ENCODE measurements around the gene KRTAP3-1. TPM values are rescaled to one million over a fixed set of nuclear protein-coding genes. Genes with fewer than 3 reads are reported as not detected.

KRTAP3-1 gene
- total and polyA plus RNA-seq, 9 of the 15 experiments (the other 6 are each of a cell fraction or from before 2014, with no cell fraction given) = not detected

GRCh38 chr17:40996829-40997228 is 12.1 kb downstream of the KRTAP3-1 start:
- no peaks in the 10 kb centered on the region for H3K9me3 ChIP-seq (replicated peaks; ENCODE audit: control insufficient read depth, insufficient read depth, low read depth, low read length)
- CTCF ChIA-PET (ENCODE audit: low intra/inter-chr PET ratio) = no interaction called here
- no TSS peak for BruUV-seq (replicated peaks)
- H4K20me1 ChIP-seq (replicated peaks; ENCODE audit: control insufficient read depth, insufficient read depth, low read length) = no peaks in the 10 kb centered on the region
- no peaks in the 10 kb centered on the region for H3K79me2 ChIP-seq (ENCODE audit: control insufficient read depth, insufficient read depth, low read length)
- H3K27ac ChIP-seq (ENCODE audit: extremely low read depth, low read depth, low read length) = no peak overlapping the region
- TF ChIP-seq CREB3 (tag; conservative IDR thresholded peaks at IDR 0.05; ENCODE audit: low read depth) (no peak), TBP (optimal IDR thresholded peaks at IDR 0.05; ENCODE audit: low read depth, low read length) (no peak), ATF3 (IDR thresholded peaks at IDR 0.05) (no peak), ATF3 (CRISPR knock-in tag; conservative IDR thresholded peaks at IDR 0.05) (no peak), ZC3H11A (IDR thresholded peaks at IDR 0.05; ENCODE audit: low read depth, low read length) (no peak), ESRRA (IDR thresholded peaks at IDR 0.05; ENCODE audit: borderline replicate concordance, low read depth) (no peak), AFF4 (CRISPR knock-in tag; IDR thresholded peaks at IDR 0.05) (no peak), L3MBTL2 (IDR thresholded peaks at IDR 0.05) (no peak), ZBTB43 (CRISPR knock-in tag; IDR thresholded peaks at IDR 0.05) (no peak), PHTF2 (CRISPR knock-in tag; IDR thresholded peaks at IDR 0.05) (no peak), E2F5 (CRISPR knock-in tag; IDR thresholded peaks at IDR 0.05) (no peak), NRF1 (conservative IDR thresholded peaks at IDR 0.05 in 1 of 2, IDR thresholded peaks at IDR 0.05 in 1 of 2) (no peak), FOXM1 (IDR thresholded peaks at IDR 0.05; ENCODE audit: low read depth) (no peak), FOXM1 (CRISPR knock-in tag; IDR thresholded peaks at IDR 0.05; ENCODE audit: low read depth) (no peak), ZNF146 (CRISPR knock-in tag; IDR thresholded peaks at IDR 0.05; ENCODE audit: unreplicated experiment) (no peak)
- peaks cover 0 to 5% of the 10 kb centered on the region in 2 experiments; a peak in 2 of 5 replicates for H3K27me3 ChIP-seq (ENCODE audit: control insufficient read depth in 2 of 2, insufficient read depth in 2 of 2, low read length in 2 of 2)
- H3K9me1 ChIP-seq (ENCODE audit: control insufficient read depth, insufficient read depth, low read length) = no peaks in the 10 kb centered on the region
- POLR2A ChIA-PET = interaction anchor here (0.6 to 2.0 kb wide), 2 partner anchors 17 to 280 kb away, joined by 4 to 8 read pairs; no protein-coding TSS in a partner anchor
- intact Hi-C loops (cut with micrococcal nuclease) = no loop called here
- H3K4me3 ChIP-seq = no peak overlapping the region
- H3K4me1 ChIP-seq (replicated peaks in 1 of 2; ENCODE audit: control insufficient read depth in 2 of 2, insufficient read depth in 2 of 2, low read length in 2 of 2) = no peaks in the 10 kb centered on the region
- no peak for DNase-seq (ENCODE audit: extremely low read depth in 1 of 4, low spot score in 3 of 4)
- in situ Hi-C loops (cut with MboI) = no loop called here
- WGBS (ENCODE audit: insufficient coverage, low coverage, missing lambda C conversion rate) = 0% methylated on average over 4 of the region's 4 CpGs
- no peak for ATAC-seq
- no peak overlapping the region for H3K9ac ChIP-seq (ENCODE audit: insufficient read depth in 1 of 2, low read depth in 2 of 2, low read length in 2 of 2)
- no peak overlapping the region for H3K4me2 ChIP-seq (ENCODE audit: insufficient read depth, low read length)
- no peak for FAIRE-seq
- no peak overlapping the region for H2AFZ ChIP-seq (ENCODE audit: low read depth, low read length)
- no peaks in the 10 kb centered on the region for H3K36me3 ChIP-seq (ENCODE audit: control insufficient read depth, insufficient read depth, low read length)
